Bronchial epithelial cell (primary cell): ENCODE measurements around the gene PKD2L1. TPM values are rescaled to one million over a fixed set of nuclear protein-coding genes. Genes with fewer than 3 reads are reported as not detected.
"Not testable (repeated sequence)": the region's sequence is repeated elsewhere in the genome, so short reads cannot be mapped to it uniquely, and the experiment has no call there.

ENCODE experiments used
- DNase-seq: peaks from one replicate; pipeline ENCODE4 v3.0.0-alpha.2; 2010; ENCODE audit warnings: low read depth
- FAIRE-seq: peaks from 2 replicates; lab custom pipeline; 2011; peaks lifted over from hg19 to GRCh38; lab: Jason Lieb, UNC
- H3K27me3 ChIP-seq: 2 replicates; pipeline ENCODE4 v1.5.1; 2011; ENCODE audit warnings: low read length; ENCODE audit not compliant: control insufficient read depth, insufficient read depth
- H3K36me3 ChIP-seq: 2 replicates; pipeline ENCODE4 v1.5.1; 2011; ENCODE audit warnings: low read length; ENCODE audit not compliant: control insufficient read depth, insufficient read depth
- H3K4me3 ChIP-seq: 2 replicates; pipeline ENCODE4 v1.5.1; 2011; ENCODE audit warnings: mild to moderate bottlenecking, low read depth, low read length, control low read depth
- CTCF ChIP-seq: IDR thresholded peaks from 2 replicates; pipeline ENCODE4 v1.5.1; 2011; ENCODE audit warnings: mild to moderate bottlenecking, moderate library complexity, low read length, control low read depth, inconsistent platforms; ENCODE audit not compliant: insufficient read depth, severe bottlenecking
- total RNA-seq: library from RNA; depleted of rRNA; stranded (reverse); fragments of >200 nt; gene quantifications from 2 replicates; pipeline ENCODE4 v1.2.1, GENCODE V29; 2014

PKD2L1 gene
- total RNA-seq, 1 donor from 2014 or later: not detected

GRCh38 chr10:100306861-100307260 lies 23.2 kb downstream of the PKD2L1 start:
- no peak for TF ChIP-seq CTCF
- Histone ChIP-seq H3K4me3 (no peak overlapping the region), H3K36me3 (no peaks in the 10 kb centered on the region), H3K27me3 (peaks cover 1% of the 10 kb centered on the region)
- FAIRE-seq (no peak), DNase-seq (no peak)

- TF ChIP-seq CTCF: no peak
- FAIRE-seq (no peak), DNase-seq (no peak)
- H3K4me3 ChIP-seq: no peak overlapping the region
- peaks cover 1% of the 10 kb centered on the region for H3K27me3 ChIP-seq
- no peaks in the 10 kb centered on the region for H3K36me3 ChIP-seq
These were observed 25.6 kb downstream of the PKD2L1 start for GRCh38 chr10:100304414-100304813.

- H3K27me3 ChIP-seq: peaks cover 1% of the 10 kb centered on the region
- peak; percentile 44 for DNase-seq
- TF ChIP-seq CTCF: peak; percentile 61
- no peaks in the 10 kb centered on the region for H3K36me3 ChIP-seq
- no peak for FAIRE-seq
- no peak overlapping the region for H3K4me3 ChIP-seq
These were observed 26.2 kb downstream of the PKD2L1 start for GRCh38 chr10:100303724-100304319.

- not testable (repeated sequence) for DNase-seq, H3K4me3 ChIP-seq, H3K27me3 ChIP-seq, FAIRE-seq, H3K36me3 ChIP-seq
These were observed 28.9 kb downstream of the PKD2L1 start for GRCh38 chr10:100301123-100301522.

GRCh38 chr10:100297242-100297641 lies 32.8 kb downstream of the PKD2L1 start:
- TF ChIP-seq CTCF: no peak
- Histone ChIP-seq H3K4me3 (no peak overlapping the region), H3K36me3 (no peaks in the 10 kb centered on the region), H3K27me3 (peaks cover 2% of the 10 kb centered on the region)
- FAIRE-seq (no peak), DNase-seq (no peak)

GRCh38 chr10:100293066-100293465 lies 37.0 kb downstream of the PKD2L1 start:
- H3K27me3 ChIP-seq: peaks cover 2% of the 10 kb centered on the region
- H3K4me3 ChIP-seq: no peak overlapping the region
- no peak for TF ChIP-seq CTCF
- H3K36me3 ChIP-seq: no peaks in the 10 kb centered on the region
- FAIRE-seq (no peak), DNase-seq (no peak)

- DNase-seq, H3K36me3 ChIP-seq, H3K4me3 ChIP-seq, FAIRE-seq, H3K27me3 ChIP-seq: not testable (repeated sequence)
These were observed 37.7 kb downstream of the PKD2L1 start for GRCh38 chr10:100292300-100292699.
